ENCODE results near the gene SLC23A1.
"Not testable (repeated sequence)": the region's sequence is repeated elsewhere in the genome, so short reads cannot be mapped to it uniquely, and the experiment has no call there.

The SLC23A1 gene

GRCh38 chr5:139364466-139364865, 18.6 kb downstream of the SLC23A1 start:
- no peak for DNase-seq
- H3K27ac ChIP-seq = no peak overlapping the region
- no peaks in the 10 kb centered on the region for H3K27me3 ChIP-seq (ENCODE audit: insufficient read depth, low read depth, severe bottlenecking)
- no peak for TF ChIP-seq CTCF (IDR thresholded peaks at IDR 0.05; ENCODE audit: low read depth, low read length)
- no peak overlapping the region for H3K4me3 ChIP-seq (ENCODE audit: low read depth, low read length)
- peaks cover 66% of the 10 kb centered on the region for H3K36me3 ChIP-seq
- no peaks in the 10 kb centered on the region for H3K9me3 ChIP-seq (ENCODE audit: severe bottlenecking)

- no peak for DNase-seq
- H3K27ac ChIP-seq = no peak overlapping the region
- no peak for TF ChIP-seq CTCF (IDR thresholded peaks at IDR 0.05; ENCODE audit: low read depth, low read length)
- H3K4me3 ChIP-seq (ENCODE audit: low read depth, low read length) = no peak overlapping the region
- H3K9me3 ChIP-seq (ENCODE audit: severe bottlenecking) = no peaks in the 10 kb centered on the region
- H3K36me3 ChIP-seq = peaks cover 61% of the 10 kb centered on the region
- no peaks in the 10 kb centered on the region for H3K27me3 ChIP-seq (ENCODE audit: insufficient read depth, low read depth, severe bottlenecking)
Measured at GRCh38 chr5:139363937-139364336, 19.2 kb downstream of the SLC23A1 start.

- H3K27me3 ChIP-seq (ENCODE audit: insufficient read depth, low read depth, severe bottlenecking) = no peaks in the 10 kb centered on the region
- no peak overlapping the region for H3K4me3 ChIP-seq (ENCODE audit: low read depth, low read length)
- TF ChIP-seq CTCF (IDR thresholded peaks at IDR 0.05; ENCODE audit: low read depth, low read length) = no peak
- peaks cover 65% of the 10 kb centered on the region for H3K36me3 ChIP-seq
- DNase-seq = no peak
- H3K27ac ChIP-seq = no peak overlapping the region
- H3K9me3 ChIP-seq (ENCODE audit: severe bottlenecking) = no peaks in the 10 kb centered on the region
Measured at GRCh38 chr5:139361835-139362429, 21.2 kb downstream of the SLC23A1 start.

GRCh38 chr5:139360384-139360783, 22.7 kb downstream of the SLC23A1 start:
- no peak for DNase-seq
- Histone ChIP-seq H3K4me3 (ENCODE audit: low read depth, low read length) (no peak overlapping the region), H3K27ac (no peak overlapping the region), H3K27me3 (ENCODE audit: insufficient read depth, low read depth, severe bottlenecking) (no peaks in the 10 kb centered on the region), H3K9me3 (ENCODE audit: severe bottlenecking) (no peaks in the 10 kb centered on the region), H3K36me3 (peaks cover 58% of the 10 kb centered on the region)
- TF ChIP-seq CTCF (IDR thresholded peaks at IDR 0.05; ENCODE audit: low read depth, low read length) = no peak

GRCh38 chr5:139358064-139358463, 25.0 kb downstream of the SLC23A1 start:
- TF ChIP-seq CTCF (IDR thresholded peaks at IDR 0.05; ENCODE audit: low read depth, low read length) = no peak
- peaks cover 46% of the 10 kb centered on the region for H3K36me3 ChIP-seq
- no peak overlapping the region for H3K27ac ChIP-seq
- H3K27me3 ChIP-seq (ENCODE audit: insufficient read depth, low read depth, severe bottlenecking) = no peaks in the 10 kb centered on the region
- no peak for DNase-seq
- no peak overlapping the region for H3K4me3 ChIP-seq (ENCODE audit: low read depth, low read length)
- no peaks in the 10 kb centered on the region for H3K9me3 ChIP-seq (ENCODE audit: severe bottlenecking)

- not testable (repeated sequence) for H3K27ac ChIP-seq; H3K4me3 ChIP-seq (ENCODE audit: low read depth, low read length); H3K27me3 ChIP-seq (ENCODE audit: insufficient read depth, low read depth, severe bottlenecking); DNase-seq; H3K9me3 ChIP-seq (ENCODE audit: severe bottlenecking)
- peaks cover 39% of the 10 kb centered on the region for H3K36me3 ChIP-seq
Measured at GRCh38 chr5:139355900-139356299, 27.2 kb downstream of the SLC23A1 start.
